ENCODE measurements around the gene HRNR. TPM values are rescaled to one million over a fixed set of nuclear protein-coding genes. Genes with fewer than 3 reads are reported as not detected.

Gene HRNR
- total and polyA plus RNA-seq, 8 donors = 0.02 to 0.04 TPM; not detected in 6

DNA sequence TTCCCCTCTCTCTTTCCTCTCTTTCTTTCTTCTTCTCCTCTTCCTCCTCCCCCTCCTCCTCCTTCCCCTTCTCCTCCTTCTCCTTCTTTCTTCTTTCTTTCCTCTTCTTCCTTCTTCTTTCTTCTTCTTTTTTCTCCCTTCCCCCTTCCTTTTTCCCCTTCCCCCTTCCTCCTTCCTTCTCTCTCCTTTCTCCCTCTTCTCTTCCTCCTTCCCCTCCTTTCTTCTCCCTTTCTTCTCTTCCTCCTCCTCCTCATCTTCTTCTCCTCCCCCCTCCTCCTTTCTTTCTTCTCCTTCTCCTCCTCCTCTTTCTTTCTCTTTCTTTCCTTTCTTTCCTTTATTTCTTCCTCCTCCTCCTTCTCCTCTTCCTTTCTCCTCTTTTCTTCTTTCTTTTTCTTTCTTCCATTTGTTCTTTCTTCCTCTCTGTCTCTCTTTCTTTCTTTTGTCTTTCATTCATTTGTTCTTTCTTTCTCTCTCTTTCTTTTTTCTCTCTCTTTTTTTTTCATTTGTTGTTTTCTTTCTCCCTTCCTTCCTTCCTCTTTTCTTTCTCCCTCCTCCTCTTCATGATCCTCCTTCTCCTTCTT, 26.5 kb downstream of the HRNR start:
- DNase-seq (no peak), ATAC-seq (no peak), FAIRE-seq (no peak)
- Histone ChIP-seq H3K36me3 (no peaks in the 10 kb centered on the region), H3K27me3 (no peaks in the 10 kb centered on the region), H3K27ac (no peak overlapping the region), H3K9me3 (no peaks in the 10 kb centered on the region), H3K4me1 (no peaks in the 10 kb centered on the region), H3K4me3 (no peak overlapping the region)
- intact Hi-C loops (cut with DNase I) = no loop called here
- TF ChIP-seq, protein P1, sequence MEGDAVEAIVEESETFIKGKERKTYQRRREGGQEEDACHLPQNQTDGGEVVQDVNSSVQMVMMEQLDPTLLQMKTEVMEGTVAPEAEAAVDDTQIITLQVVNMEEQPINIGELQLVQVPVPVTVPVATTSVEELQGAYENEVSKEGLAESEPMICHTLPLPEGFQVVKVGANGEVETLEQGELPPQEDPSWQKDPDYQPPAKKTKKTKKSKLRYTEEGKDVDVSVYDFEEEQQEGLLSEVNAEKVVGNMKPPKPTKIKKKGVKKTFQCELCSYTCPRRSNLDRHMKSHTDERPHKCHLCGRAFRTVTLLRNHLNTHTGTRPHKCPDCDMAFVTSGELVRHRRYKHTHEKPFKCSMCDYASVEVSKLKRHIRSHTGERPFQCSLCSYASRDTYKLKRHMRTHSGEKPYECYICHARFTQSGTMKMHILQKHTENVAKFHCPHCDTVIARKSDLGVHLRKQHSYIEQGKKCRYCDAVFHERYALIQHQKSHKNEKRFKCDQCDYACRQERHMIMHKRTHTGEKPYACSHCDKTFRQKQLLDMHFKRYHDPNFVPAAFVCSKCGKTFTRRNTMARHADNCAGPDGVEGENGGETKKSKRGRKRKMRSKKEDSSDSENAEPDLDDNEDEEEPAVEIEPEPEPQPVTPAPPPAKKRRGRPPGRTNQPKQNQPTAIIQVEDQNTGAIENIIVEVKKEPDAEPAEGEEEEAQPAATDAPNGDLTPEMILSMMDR (IDR thresholded peaks at IDR 0.05) = no peak

DNA sequence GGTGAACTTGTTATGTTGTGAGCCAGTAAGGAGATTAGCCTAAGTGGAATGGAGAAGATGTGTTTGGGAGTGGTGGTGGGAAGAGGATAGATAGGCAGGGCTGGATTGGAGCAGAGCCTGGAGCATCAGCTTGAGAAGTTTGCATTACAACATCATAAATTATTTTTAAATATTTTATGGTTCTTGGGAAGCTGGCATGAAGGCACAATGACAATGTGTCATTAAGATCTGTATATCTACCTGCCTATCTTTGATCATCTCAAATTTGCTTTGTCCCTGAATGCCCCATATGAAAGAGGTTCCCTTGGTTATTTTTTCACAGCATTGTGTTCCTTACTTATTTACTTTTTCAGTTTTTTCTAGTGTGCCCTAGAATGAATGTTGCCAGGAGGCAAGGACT, 32.3 kb downstream of the HRNR start:
- intact Hi-C loops (cut with DNase I) = loop anchor here in 1 of 3 donors (5.0 kb wide), 2 partner anchors 251 to 266 kb away; no protein-coding TSS in a partner anchor
- Histone ChIP-seq H3K9me3 (no peaks in the 10 kb centered on the region), H3K4me3 (no peak overlapping the region), H3K27ac (no peak overlapping the region), H3K27me3 (no peaks in the 10 kb centered on the region), H3K4me1 (no peaks in the 10 kb centered on the region), H3K36me3 (no peaks in the 10 kb centered on the region)
- no peak for DNase-seq
- ATAC-seq = no peak
- no peak for FAIRE-seq
- TF ChIP-seq, protein P1 (IDR thresholded peaks at IDR 0.05) = no peak

DNA sequence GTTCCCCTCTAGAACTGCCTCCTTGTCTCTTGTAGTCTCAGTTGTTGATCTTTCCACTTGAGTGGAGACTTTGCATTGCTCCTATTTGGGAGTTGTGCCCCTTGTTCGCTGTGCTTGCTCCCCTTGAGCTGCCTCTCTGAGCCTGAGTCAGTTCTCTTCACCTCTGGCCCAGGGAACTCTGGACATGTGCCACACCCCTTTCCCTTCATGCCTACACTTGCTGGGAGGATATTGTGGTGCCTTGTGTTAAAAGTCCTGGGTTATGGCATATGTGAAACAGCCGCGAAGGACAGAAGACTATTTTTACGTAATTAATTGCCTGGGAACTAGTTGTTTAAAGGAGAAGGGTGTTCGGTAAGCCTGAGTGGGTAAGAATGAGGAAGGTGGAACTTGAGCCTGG, 32.7 kb downstream of the HRNR start:
- Histone ChIP-seq H3K9me3 (no peaks in the 10 kb centered on the region), H3K4me3 (no peak overlapping the region), H3K27me3 (no peaks in the 10 kb centered on the region), H3K27ac (no peak overlapping the region), H3K36me3 (no peaks in the 10 kb centered on the region), H3K4me1 (no peaks in the 10 kb centered on the region)
- FAIRE-seq (no peak), ATAC-seq (no peak), DNase-seq (no peak)
- WGBS, 2 donors = 71 to 79% methylated on average over 5 of the region's 5 CpGs
- TF ChIP-seq, protein P1 (IDR thresholded peaks at IDR 0.05) = no peak
- intact Hi-C loops (cut with DNase I) = loop anchor here in 1 of 3 donors (5.0 kb wide), 2 partner anchors 251 to 266 kb away; no protein-coding TSS in a partner anchor

DNA sequence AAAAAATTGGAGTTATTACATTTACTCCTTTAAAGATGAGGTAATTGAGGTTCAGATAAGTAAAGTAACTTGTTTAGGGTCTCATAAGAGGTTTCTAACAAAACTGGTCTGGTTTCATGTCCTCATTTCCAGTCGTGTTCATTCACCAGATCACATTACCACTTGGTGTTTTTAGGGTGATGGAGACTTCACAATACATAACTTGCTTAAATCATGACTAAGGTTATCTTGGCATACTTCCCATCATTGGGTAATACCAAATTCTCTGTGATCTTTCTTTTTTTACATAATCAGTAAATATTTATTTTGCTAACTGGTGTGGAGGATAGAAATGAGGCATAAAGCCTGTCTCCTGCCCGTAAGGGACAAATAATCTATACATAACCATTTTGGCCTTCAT, 33.4 kb downstream of the HRNR start:
- TF ChIP-seq, protein P1 (IDR thresholded peaks at IDR 0.05) = no peak
- Histone ChIP-seq H3K27me3 (no peaks in the 10 kb centered on the region), H3K4me1 (no peaks in the 10 kb centered on the region), H3K9me3 (no peaks in the 10 kb centered on the region), H3K4me3 (no peak overlapping the region), H3K36me3 (no peaks in the 10 kb centered on the region), H3K27ac (no peak overlapping the region)
- peak in 1 of 4 donors; percentile 17 for ATAC-seq
- FAIRE-seq = no peak
- 39 to 48% methylated on average over 2 of the region's 2 CpGs for WGBS, 2 donors
- DNase-seq = no peak
- intact Hi-C loops (cut with DNase I) = loop anchor here in 1 of 3 donors (5.0 kb wide), 2 partner anchors 252 to 267 kb away; no protein-coding TSS in a partner anchor

Data from pancreas (tissue), 10 donors.